Lower leg skin (tissue), 3 donors: ENCODE results near the gene CRKL.

Source experiments
- POLR2A ChIP-seq, 2 donors: fragments of 450-650 bp; IDR thresholded peaks; one replicate each; pipeline ENCODE4 v1.6.1; 2016 to 2017; ENCODE audit warnings: antibody characterized with exemption in 2 of 2, mild to moderate bottlenecking in 1 of 2, moderate library complexity in 1 of 2
- TF ChIP-seq, protein P1 (sequence below), 3 donors: fragments of 450-650 bp; IDR thresholded peaks; one replicate each; pipeline ENCODE4 v1.5.1; 2016; ENCODE audit warnings: antibody characterized with exemption in 3 of 3, mild to moderate bottlenecking in 3 of 3, moderate library complexity in 2 of 3

DNA sequence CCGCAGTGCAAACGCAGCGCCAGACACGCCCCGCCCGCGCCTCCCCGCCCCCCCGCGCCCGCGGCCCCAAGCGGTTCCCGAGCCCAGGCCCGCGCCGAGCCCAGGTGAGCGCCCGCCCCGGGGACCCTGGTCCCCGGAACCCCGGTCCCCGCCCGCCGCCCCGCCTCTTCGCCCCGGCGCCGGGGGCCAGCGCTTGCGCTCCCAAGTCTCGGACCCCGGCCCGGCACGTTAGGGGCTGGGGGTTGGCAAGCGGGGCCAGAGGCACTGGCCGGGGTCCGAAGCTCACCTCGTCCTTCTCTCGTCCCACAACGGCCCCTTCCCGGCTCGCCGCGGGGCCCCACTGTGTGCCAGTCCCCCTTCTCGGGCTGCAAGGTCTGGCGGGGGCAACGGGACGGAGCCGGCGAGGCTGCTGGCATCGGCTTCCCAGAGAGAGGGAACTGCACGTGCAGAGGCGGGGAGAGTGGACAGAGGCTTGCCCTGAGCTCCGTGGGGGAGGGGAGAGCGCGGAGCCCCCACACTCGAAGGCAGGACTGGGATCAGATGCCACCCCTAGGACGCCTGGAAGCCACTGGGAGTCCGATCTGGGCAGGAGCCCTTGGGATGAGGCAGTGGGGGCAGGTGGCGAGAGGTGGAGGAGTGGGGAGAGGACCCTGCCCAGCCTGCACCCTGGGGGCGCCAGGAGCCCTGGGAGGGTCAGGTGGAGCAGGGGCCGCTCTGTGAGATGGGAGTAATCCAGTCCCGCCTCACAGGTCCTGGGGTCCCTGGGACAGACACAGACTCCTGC is 48.1 kb downstream of the CRKL start:
- TF ChIP-seq, protein P1, sequence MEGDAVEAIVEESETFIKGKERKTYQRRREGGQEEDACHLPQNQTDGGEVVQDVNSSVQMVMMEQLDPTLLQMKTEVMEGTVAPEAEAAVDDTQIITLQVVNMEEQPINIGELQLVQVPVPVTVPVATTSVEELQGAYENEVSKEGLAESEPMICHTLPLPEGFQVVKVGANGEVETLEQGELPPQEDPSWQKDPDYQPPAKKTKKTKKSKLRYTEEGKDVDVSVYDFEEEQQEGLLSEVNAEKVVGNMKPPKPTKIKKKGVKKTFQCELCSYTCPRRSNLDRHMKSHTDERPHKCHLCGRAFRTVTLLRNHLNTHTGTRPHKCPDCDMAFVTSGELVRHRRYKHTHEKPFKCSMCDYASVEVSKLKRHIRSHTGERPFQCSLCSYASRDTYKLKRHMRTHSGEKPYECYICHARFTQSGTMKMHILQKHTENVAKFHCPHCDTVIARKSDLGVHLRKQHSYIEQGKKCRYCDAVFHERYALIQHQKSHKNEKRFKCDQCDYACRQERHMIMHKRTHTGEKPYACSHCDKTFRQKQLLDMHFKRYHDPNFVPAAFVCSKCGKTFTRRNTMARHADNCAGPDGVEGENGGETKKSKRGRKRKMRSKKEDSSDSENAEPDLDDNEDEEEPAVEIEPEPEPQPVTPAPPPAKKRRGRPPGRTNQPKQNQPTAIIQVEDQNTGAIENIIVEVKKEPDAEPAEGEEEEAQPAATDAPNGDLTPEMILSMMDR (IDR thresholded peaks at IDR 0.05): no peak
- TF ChIP-seq POLR2A (IDR thresholded peaks at IDR 0.05): no peak
